T-helper 2 cell treated with Interferon-gamma antibody and Interleukin-4, amounts not matched to agents 5 μg/mL and 100 μg/mL, for 36 hours (primary cell): ENCODE results near the gene CPVL.
A peak's percentile ranks its signal among the peaks of the same experiment; 100 is the strongest.
"Not testable (repeated sequence)": the region's sequence is repeated elsewhere in the genome, so short reads cannot be mapped to it uniquely, and the experiment has no call there.

Experiments used
- DNase-seq: peaks from one replicate; pipeline ENCODE4 v3.0.0; 2021; ENCODE audit warnings: low spot score
- H3K27ac Mint-ChIP-seq: one replicate; pipeline ENCODE4 v1.8.0; 2021; ENCODE audit warnings: mild to moderate bottlenecking, mixed read lengths
- H3K27me3 Mint-ChIP-seq: one replicate; pipeline ENCODE4 v1.8.0; 2021; ENCODE audit warnings: low read depth, mixed read lengths
- H3K36me3 Mint-ChIP-seq: one replicate; pipeline ENCODE4 v1.8.0; 2021; ENCODE audit warnings: low read depth, mixed read lengths
- H3K4me1 Mint-ChIP-seq: one replicate; pipeline ENCODE4 v1.8.0; 2021; ENCODE audit warnings: low read depth, mixed read lengths
- H3K4me3 Mint-ChIP-seq: one replicate; pipeline ENCODE4 v1.8.0; 2022; ENCODE audit warnings: mild to moderate bottlenecking, moderate library complexity, mixed read lengths
- H3K9me3 Mint-ChIP-seq: one replicate; pipeline ENCODE4 v1.8.0; 2021; ENCODE audit warnings: mixed read lengths

The CPVL gene

GRCh38 chr7:29105191-29105590 lies 41.1 kb downstream of the CPVL start:
- no peak for DNase-seq
- H3K27me3 Mint-ChIP-seq: peaks cover 8% of the 10 kb centered on the region
- H3K27ac Mint-ChIP-seq: no peak overlapping the region
- H3K36me3 Mint-ChIP-seq: no peaks in the 10 kb centered on the region
- no peak overlapping the region for H3K4me3 Mint-ChIP-seq
- H3K4me1 Mint-ChIP-seq: no peaks in the 10 kb centered on the region
- H3K9me3 Mint-ChIP-seq: no peaks in the 10 kb centered on the region

GRCh38 chr7:29102558-29103151 lies 43.7 kb downstream of the CPVL start:
- Mint-ChIP-seq H3K4me1 (no peaks in the 10 kb centered on the region), H3K27me3 (peaks cover under 1% of the 10 kb centered on the region), H3K36me3 (no peaks in the 10 kb centered on the region), H3K27ac (no peak overlapping the region), H3K9me3 (no peaks in the 10 kb centered on the region), H3K4me3 (no peak overlapping the region)
- no peak for DNase-seq

- Mint-ChIP-seq H3K4me3 (no peak overlapping the region), H3K9me3 (no peaks in the 10 kb centered on the region), H3K27ac (no peak overlapping the region), H3K4me1 (no peaks in the 10 kb centered on the region), H3K27me3 (no peaks in the 10 kb centered on the region), H3K36me3 (no peaks in the 10 kb centered on the region)
- DNase-seq: no peak
These were observed 45.4 kb downstream of the CPVL start for GRCh38 chr7:29100924-29101323.

- Mint-ChIP-seq H3K4me1 (no peaks in the 10 kb centered on the region), H3K4me3 (no peak overlapping the region), H3K27me3 (peaks cover 3% of the 10 kb centered on the region), H3K27ac (no peak overlapping the region), H3K9me3 (no peaks in the 10 kb centered on the region), H3K36me3 (no peaks in the 10 kb centered on the region)
- DNase-seq: no peak
These were observed 46.2 kb downstream of the CPVL start for GRCh38 chr7:29099896-29100847.

DNA sequence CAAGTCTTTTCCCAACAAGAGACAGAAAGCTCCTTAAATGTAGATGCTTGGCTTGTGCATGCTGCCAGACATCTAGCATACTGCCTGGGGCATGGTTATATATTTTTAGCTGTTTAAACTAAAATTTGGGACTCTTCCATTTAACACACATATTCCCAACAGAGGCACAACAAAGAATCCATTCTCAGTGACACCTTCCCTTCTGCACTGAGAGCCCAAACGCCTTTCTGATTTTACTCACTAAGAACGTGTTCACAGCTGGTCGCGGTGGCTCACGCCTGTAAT lies 49.9 kb downstream of the CPVL start:
- Mint-ChIP-seq H3K4me3 (no peak overlapping the region), H3K27me3 (peaks cover 3% of the 10 kb centered on the region), H3K27ac (no peak overlapping the region), H3K4me1 (no peaks in the 10 kb centered on the region), H3K36me3 (no peaks in the 10 kb centered on the region), H3K9me3 (no peaks in the 10 kb centered on the region)
- no peak for DNase-seq

DNA sequence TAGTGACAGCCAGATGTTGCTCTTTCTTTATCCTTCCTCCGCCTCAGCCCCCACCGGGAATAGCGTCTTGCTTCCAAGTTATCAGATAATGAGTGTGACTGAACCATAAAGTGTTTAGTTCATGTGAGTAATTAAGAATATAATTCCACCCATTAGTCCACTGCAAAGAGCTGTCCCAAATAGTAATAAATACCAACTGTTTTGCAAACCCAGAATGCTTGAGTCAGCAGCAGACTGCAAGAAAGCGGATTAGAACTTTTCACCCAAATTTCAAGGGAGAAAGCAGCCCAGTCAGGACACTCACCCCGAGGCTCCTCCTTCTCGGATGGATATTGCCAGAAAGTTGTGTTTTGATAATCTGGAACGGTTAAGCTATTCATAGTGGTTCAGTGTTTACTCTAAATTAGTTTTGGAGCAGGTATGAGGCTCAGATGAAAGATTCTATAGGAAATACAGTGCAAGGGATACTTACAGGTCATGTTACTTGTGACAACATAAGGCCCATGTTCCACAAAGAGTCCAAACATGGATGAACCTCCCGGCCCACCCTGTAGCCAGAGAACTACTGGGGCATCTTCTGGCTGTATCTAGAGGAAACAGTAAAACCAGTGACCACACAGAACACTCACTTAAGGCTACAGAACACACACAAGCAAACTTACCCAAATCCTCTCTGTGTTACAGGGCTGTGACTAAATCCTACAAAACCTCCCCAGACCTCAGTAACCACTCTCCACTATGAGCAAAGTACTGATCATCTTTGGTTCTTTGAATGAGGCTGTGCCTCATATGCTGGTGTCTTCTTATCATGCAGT lies 50.5 kb downstream of the CPVL start:
- H3K27ac Mint-ChIP-seq: no peak overlapping the region
- H3K27me3 Mint-ChIP-seq: peaks cover 3% of the 10 kb centered on the region
- H3K4me1 Mint-ChIP-seq: no peaks in the 10 kb centered on the region
- H3K9me3 Mint-ChIP-seq: no peaks in the 10 kb centered on the region
- DNase-seq: no peak
- H3K4me3 Mint-ChIP-seq: no peak overlapping the region
- H3K36me3 Mint-ChIP-seq: no peaks in the 10 kb centered on the region

DNA sequence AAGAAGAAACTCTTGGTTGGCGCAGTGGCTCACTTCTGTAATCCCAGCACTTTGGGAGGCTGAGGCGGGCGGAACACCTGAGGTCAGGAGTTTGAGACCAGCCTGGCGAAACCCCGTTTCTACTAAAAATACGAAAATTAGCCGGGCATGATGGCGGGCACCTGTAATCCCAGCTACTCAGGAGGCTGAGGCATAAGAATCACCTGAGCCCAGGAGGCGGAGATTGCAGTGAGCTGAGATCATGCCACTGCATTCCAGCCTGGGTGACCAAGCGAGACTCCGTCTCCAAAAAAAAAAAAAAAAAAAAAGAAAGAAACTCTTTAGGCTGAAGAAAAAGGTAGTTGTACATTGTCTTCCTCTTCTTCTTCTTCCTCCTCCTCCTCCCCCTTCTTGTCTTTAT lies 53.2 kb downstream of the CPVL start:
- H3K4me3 Mint-ChIP-seq, H3K36me3 Mint-ChIP-seq, H3K27me3 Mint-ChIP-seq, H3K4me1 Mint-ChIP-seq, H3K9me3 Mint-ChIP-seq, DNase-seq, H3K27ac Mint-ChIP-seq: not testable (repeated sequence)

DNA sequence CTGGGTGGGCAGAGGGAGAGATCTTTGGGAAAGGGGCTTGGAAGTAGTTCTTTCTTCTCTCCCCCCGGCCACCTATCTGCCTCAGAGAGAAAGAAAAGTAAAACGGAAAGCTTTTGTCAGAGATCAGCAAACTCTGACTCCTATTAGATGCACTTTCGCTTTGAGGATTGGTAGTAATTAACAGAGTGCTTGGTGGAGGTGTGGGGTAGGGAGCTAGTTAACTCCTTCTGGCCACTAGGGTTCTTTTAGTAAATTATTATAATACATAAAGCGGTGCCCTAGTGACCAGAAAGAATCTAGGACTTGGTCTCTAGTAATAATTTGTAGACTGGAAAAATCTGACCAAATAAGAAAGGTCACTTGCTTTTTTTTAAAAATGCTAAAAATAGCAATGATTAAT lies 54.6 kb downstream of the CPVL start:
- H3K9me3 Mint-ChIP-seq: no peaks in the 10 kb centered on the region
- H3K36me3 Mint-ChIP-seq: no peaks in the 10 kb centered on the region
- H3K4me1 Mint-ChIP-seq: peaks cover 2% of the 10 kb centered on the region
- peaks cover 5% of the 10 kb centered on the region for H3K27me3 Mint-ChIP-seq
- no peak for DNase-seq
- peak overlapping the region; percentile 73 for H3K4me3 Mint-ChIP-seq
- no peak overlapping the region for H3K27ac Mint-ChIP-seq

DNA sequence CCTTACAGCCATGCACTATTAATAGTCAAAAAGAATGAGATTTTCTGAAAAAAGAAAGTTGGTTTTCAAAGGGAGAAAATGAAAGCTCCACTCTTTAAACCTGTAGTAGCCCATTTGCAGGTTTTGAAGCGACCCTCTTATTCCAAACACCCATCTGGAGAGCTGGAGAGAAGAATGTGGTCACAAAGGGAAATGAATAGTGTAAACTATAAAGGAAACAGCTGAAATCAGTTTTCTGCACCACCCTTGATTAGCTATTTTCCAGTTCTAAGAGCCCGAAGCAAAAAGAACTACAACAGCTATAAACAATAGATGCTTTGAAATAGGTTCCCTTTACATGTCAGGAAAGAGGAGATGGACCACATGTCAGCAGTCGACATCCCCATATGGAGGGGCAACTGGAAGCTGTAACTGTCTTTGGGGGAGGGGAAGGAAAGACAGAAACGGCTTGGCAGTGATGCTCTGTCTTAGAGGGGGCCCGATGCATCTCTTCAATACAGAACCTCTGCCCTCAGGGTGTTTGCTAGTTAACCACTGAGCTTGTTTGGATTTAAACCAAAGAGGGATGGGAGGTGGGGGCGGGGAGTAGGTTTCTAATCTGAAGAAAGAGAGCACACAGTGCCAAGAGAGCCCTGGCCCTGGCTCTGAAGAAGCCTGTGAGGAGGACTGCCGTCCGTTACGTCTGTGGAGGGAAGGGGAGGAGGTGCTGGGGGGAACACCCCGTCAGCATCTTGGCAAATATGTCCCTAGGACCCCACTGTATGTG lies 55.3 kb downstream of the CPVL start:
- Mint-ChIP-seq H3K4me1 (peaks cover 2% of the 10 kb centered on the region), H3K36me3 (no peaks in the 10 kb centered on the region), H3K9me3 (no peaks in the 10 kb centered on the region), H3K27ac (peak overlapping the region; percentile 42), H3K27me3 (peaks cover 5% of the 10 kb centered on the region), H3K4me3 (peak overlapping the region; percentile 73)
- no peak for DNase-seq

DNA sequence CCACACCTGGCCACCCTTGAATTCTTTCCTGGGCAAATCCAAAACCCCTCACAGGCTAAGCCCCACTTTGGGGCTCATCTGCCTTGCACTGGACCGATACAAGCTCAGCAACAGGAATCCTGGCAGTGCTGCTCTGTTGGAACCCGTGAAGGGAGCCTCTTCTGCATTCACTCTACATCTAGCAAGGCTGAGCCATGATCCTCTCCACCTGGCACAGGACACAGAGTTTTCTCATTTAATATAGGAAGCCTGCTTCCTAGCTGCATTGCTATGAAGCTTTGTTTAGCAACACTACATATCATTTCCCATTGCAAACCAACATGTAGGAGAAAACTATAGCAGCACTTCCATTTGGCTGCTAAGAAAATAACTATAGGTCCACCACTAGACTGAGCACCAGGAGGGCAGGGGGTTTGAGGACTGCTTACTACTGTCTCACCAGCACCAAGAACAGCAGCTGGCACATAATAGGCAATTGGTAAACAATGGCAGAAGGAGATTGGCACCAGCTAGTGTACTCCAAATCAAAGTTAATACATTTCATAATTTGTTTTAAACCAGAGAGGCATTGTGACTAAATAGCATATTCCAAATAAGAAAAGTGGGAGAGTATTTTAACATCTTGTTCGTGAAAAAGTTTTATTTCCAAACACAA lies 56.1 kb downstream of the CPVL start:
- Mint-ChIP-seq H3K4me3 (no peak overlapping the region), H3K27ac (no peak overlapping the region), H3K36me3 (no peaks in the 10 kb centered on the region), H3K4me1 (peaks cover 2% of the 10 kb centered on the region), H3K27me3 (peaks cover 3% of the 10 kb centered on the region), H3K9me3 (no peaks in the 10 kb centered on the region)
- DNase-seq: no peak

- peaks cover 10% of the 10 kb centered on the region for H3K27me3 Mint-ChIP-seq
- H3K4me1 Mint-ChIP-seq: peaks cover 2% of the 10 kb centered on the region
- H3K27ac Mint-ChIP-seq: no peak overlapping the region
- no peak overlapping the region for H3K4me3 Mint-ChIP-seq
- no peaks in the 10 kb centered on the region for H3K36me3 Mint-ChIP-seq
- H3K9me3 Mint-ChIP-seq: no peaks in the 10 kb centered on the region
- no peak for DNase-seq
These were observed 58.5 kb downstream of the CPVL start for GRCh38 chr7:29087840-29088170.

DNA sequence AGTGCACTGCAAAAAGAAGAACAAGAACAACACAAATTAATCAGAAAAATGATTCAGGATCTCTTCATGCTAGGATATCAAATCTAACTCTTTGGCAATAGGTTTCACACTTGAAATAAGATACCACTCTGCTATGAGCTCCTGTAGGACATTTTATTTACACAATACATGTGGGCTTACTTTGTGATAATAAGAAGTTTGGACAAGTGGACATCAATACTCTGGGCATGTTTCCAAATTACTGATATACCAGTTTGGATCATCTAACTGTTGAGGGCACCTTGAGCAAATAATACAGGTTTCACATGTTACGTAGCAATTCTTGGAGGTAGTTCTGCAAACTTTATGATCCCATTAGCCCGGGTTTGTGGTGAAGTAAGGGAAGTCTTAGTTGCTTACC lies 59.8 kb downstream of the CPVL start:
- Mint-ChIP-seq H3K36me3 (no peaks in the 10 kb centered on the region), H3K27me3 (peaks cover 12% of the 10 kb centered on the region), H3K27ac (no peak overlapping the region), H3K4me1 (peaks cover 2% of the 10 kb centered on the region), H3K4me3 (no peak overlapping the region), H3K9me3 (no peaks in the 10 kb centered on the region)
- DNase-seq: no peak

DNA sequence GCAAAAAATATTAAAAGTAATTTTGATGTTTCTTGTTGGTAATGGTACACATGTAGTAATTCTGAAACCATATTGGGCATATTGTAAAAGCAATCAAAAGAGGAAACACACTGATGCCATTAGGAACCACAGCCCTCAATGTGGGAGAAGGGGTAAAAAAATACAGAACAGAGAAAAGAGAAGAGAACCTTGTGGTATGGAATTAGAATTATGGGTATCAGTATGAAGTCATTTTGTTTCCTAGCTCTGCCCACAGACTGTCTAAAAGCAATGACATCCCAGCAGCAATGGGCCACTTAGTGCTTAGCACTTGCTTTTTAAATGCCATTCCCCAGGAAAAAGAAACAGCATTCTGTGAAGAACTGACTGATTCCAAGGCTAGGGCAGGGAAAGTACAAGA lies 61.5 kb downstream of the CPVL start:
- H3K36me3 Mint-ChIP-seq: no peaks in the 10 kb centered on the region
- no peaks in the 10 kb centered on the region for H3K9me3 Mint-ChIP-seq
- no peak overlapping the region for H3K27ac Mint-ChIP-seq
- no peak overlapping the region for H3K4me3 Mint-ChIP-seq
- peaks cover 13% of the 10 kb centered on the region for H3K27me3 Mint-ChIP-seq
- no peaks in the 10 kb centered on the region for H3K4me1 Mint-ChIP-seq
- no peak for DNase-seq
